ENCODE measurements around the gene CDK17.
"Not testable (repeated sequence)": the region's sequence is repeated elsewhere in the genome, so short reads cannot be mapped to it uniquely, and the experiment has no call there.

CDK17 gene

GRCh38 chr12:96417688-96418087 lies 17.4 kb upstream of the CDK17 start:
- DNase-seq (ENCODE audit: low spot score) = peak; percentile 42

- no peak for DNase-seq (ENCODE audit: low spot score)
Measured at GRCh38 chr12:96416033-96416799, 16.0 kb upstream of the CDK17 start.

- no peak for DNase-seq (ENCODE audit: low spot score)
Measured at GRCh38 chr12:96414637-96415036, 14.4 kb upstream of the CDK17 start.

GRCh38 chr12:96412431-96412830 lies 12.2 kb upstream of the CDK17 start:
- DNase-seq (ENCODE audit: low spot score) = no peak

- DNase-seq (ENCODE audit: low spot score) = no peak
Measured at GRCh38 chr12:96409731-96410130, 9.5 kb upstream of the CDK17 start.

GRCh38 chr12:96408993-96409392 lies 8.8 kb upstream of the CDK17 start:
- DNase-seq (ENCODE audit: low spot score) = no peak

- not testable (repeated sequence) for DNase-seq (ENCODE audit: low spot score)
Measured at GRCh38 chr12:96407429-96408097, 7.3 kb upstream of the CDK17 start.

- no peak for DNase-seq (ENCODE audit: low spot score)
Measured at GRCh38 chr12:96404696-96405095, 4.5 kb upstream of the CDK17 start.

- DNase-seq (ENCODE audit: low spot score) = no peak
Measured at GRCh38 chr12:96403870-96404269, 3.6 kb upstream of the CDK17 start.

GRCh38 chr12:96402522-96402921 lies 2.3 kb upstream of the CDK17 start:
- DNase-seq (ENCODE audit: low spot score) = not testable (repeated sequence)

- no peak for DNase-seq (ENCODE audit: low spot score)
Measured at GRCh38 chr12:96402061-96402460, 1.8 kb upstream of the CDK17 start.

- peak; percentile 71 for DNase-seq (ENCODE audit: low spot score)
Measured at GRCh38 chr12:96401076-96401871, 1.0 kb upstream of the CDK17 start.

- DNase-seq (ENCODE audit: low spot score) = no peak
Measured at GRCh38 chr12:96400631-96401075, 414 bp upstream of the CDK17 start.

GRCh38 chr12:96399120-96399918 lies 920 bp downstream of the CDK17 start:
- peak; percentile 64 for DNase-seq (ENCODE audit: low spot score)

- DNase-seq (ENCODE audit: low spot score) = no peak
Measured at GRCh38 chr12:96398424-96399119, 1.7 kb downstream of the CDK17 start.

GRCh38 chr12:96397756-96398423 lies 2.3 kb downstream of the CDK17 start:
- no peak for DNase-seq (ENCODE audit: low spot score)

- DNase-seq (ENCODE audit: low spot score) = no peak
Measured at GRCh38 chr12:96396914-96397313, 3.3 kb downstream of the CDK17 start.

- no peak for DNase-seq (ENCODE audit: low spot score)
Measured at GRCh38 chr12:96396209-96396608, 4.0 kb downstream of the CDK17 start.

- no peak for DNase-seq (ENCODE audit: low spot score)
Measured at GRCh38 chr12:96395236-96395635, 5.0 kb downstream of the CDK17 start.

GRCh38 chr12:96393229-96393628 lies 7.0 kb downstream of the CDK17 start:
- not testable (repeated sequence) for DNase-seq (ENCODE audit: low spot score)

- DNase-seq (ENCODE audit: low spot score) = no peak
Measured at GRCh38 chr12:96392397-96392796, 7.8 kb downstream of the CDK17 start.

Data from activated CD4-positive, alpha-beta T cell treated with anti-CD3 and anti-CD28 coated beads, Interleukin-2, Interleukin-4, amounts not matched to agents 100 ng/mL and 50 ng/mL, durations not matched to agents 16 hours and 8 hours (primary cell).